ENCODE measurements around the gene CA10. TPM values are rescaled to one million over a fixed set of nuclear protein-coding genes. Genes with fewer than 3 reads are reported as not detected.

The CA10 gene
- total RNA-seq, 2 donors from 2014 or later = 0.22 to 0.37 TPM

GRCh38 chr17:52032454-52032853 lies 126.1 kb downstream of the CA10 start:
- H3K36me3 Mint-ChIP-seq (ENCODE audit: low read depth) = no peaks in the 10 kb centered on the region

GRCh38 chr17:52030052-52030451 lies 128.5 kb downstream of the CA10 start:
- 72 to 87% methylated on average over 3 of the region's 3 CpGs for WGBS, 2 experiments (ENCODE audit: insufficient coverage in 1 of 2, insufficient read length in 1 of 2)
- Mint-ChIP-seq H3K4me3 (no peak overlapping the region), H3K4me1 (peaks cover 29% of the 10 kb centered on the region), H3K27me3 (ENCODE audit: insufficient read depth) (peaks cover 5% of the 10 kb centered on the region), H3K9me3 (no peaks in the 10 kb centered on the region), H3K27ac (no peak overlapping the region), H3K36me3 (ENCODE audit: low read depth) (no peaks in the 10 kb centered on the region)
- no peak for TF ChIP-seq CTCF (conservative IDR thresholded peaks at IDR 0.05)
- Histone ChIP-seq H3K9me3 (ENCODE audit: control insufficient read depth, low read length) (peaks cover 10% of the 10 kb centered on the region), H3K27me3 (ENCODE audit: control insufficient read depth, insufficient read depth, low read length, poor library complexity, severe bottlenecking) (no peaks in the 10 kb centered on the region), H3K4me3 (ENCODE audit: low read length) (no peak overlapping the region), H3K27ac (ENCODE audit: low read depth, low read length) (no peak overlapping the region), H3K36me3 (ENCODE audit: control insufficient read depth, insufficient read depth, low read length) (no peaks in the 10 kb centered on the region), H3K4me1 (ENCODE audit: control insufficient read depth, insufficient read depth, low read length) (peaks cover 4% of the 10 kb centered on the region), H3K9ac (ENCODE audit: extremely low read depth, low read length, poor library complexity, severe bottlenecking) (no peak overlapping the region)
- DNase-seq = no peak

More at GRCh38 chr17:52032454-52032853, 126.1 kb downstream of the CA10 start:
- DNase-seq = no peak
- Histone ChIP-seq H3K36me3 (ENCODE audit: control insufficient read depth, insufficient read depth, low read length) (no peaks in the 10 kb centered on the region), H3K9me3 (ENCODE audit: control insufficient read depth, low read length) (peaks cover 5% of the 10 kb centered on the region), H3K4me1 (ENCODE audit: control insufficient read depth, insufficient read depth, low read length) (peaks cover 5% of the 10 kb centered on the region), H3K9ac (ENCODE audit: extremely low read depth, low read length, poor library complexity, severe bottlenecking) (no peak overlapping the region), H3K27ac (ENCODE audit: low read depth, low read length) (no peak overlapping the region), H3K27me3 (ENCODE audit: control insufficient read depth, insufficient read depth, low read length, poor library complexity, severe bottlenecking) (no peaks in the 10 kb centered on the region), H3K4me3 (ENCODE audit: low read length) (no peak overlapping the region)
- Mint-ChIP-seq H3K27me3 (ENCODE audit: insufficient read depth) (peaks cover 5% of the 10 kb centered on the region), H3K27ac (no peak overlapping the region), H3K4me3 (no peak overlapping the region), H3K9me3 (no peaks in the 10 kb centered on the region), H3K4me1 (peaks cover 29% of the 10 kb centered on the region)
- WGBS, 2 experiments (ENCODE audit: insufficient coverage in 1 of 2, insufficient read length in 1 of 2) = 74 to 80% methylated on average over 1 to 3 of the region's 3 CpGs
- no peak for TF ChIP-seq CTCF (conservative IDR thresholded peaks at IDR 0.05)

GRCh38 chr17:52027620-52028295 lies 130.8 kb downstream of the CA10 start:
- no peaks in the 10 kb centered on the region for H3K27me3 ChIP-seq (ENCODE audit: control insufficient read depth, insufficient read depth, low read length, poor library complexity, severe bottlenecking)
- Mint-ChIP-seq H3K27ac (no peak overlapping the region), H3K27me3 (ENCODE audit: insufficient read depth) (peaks cover 5% of the 10 kb centered on the region), H3K9me3 (no peaks in the 10 kb centered on the region), H3K4me1 (peaks cover 20% of the 10 kb centered on the region), H3K36me3 (ENCODE audit: low read depth) (no peaks in the 10 kb centered on the region), H3K4me3 (no peak overlapping the region)
- no peak for DNase-seq
- H3K4me1 ChIP-seq (ENCODE audit: control insufficient read depth, insufficient read depth, low read length) = peaks cover 3% of the 10 kb centered on the region
- no peak overlapping the region for H3K27ac ChIP-seq (ENCODE audit: low read depth, low read length)
- H3K4me3 ChIP-seq (ENCODE audit: low read length) = no peak overlapping the region
- no peak for TF ChIP-seq CTCF (conservative IDR thresholded peaks at IDR 0.05)
- H3K9me3 ChIP-seq (ENCODE audit: control insufficient read depth, low read length) = peaks cover 10% of the 10 kb centered on the region
- H3K36me3 ChIP-seq (ENCODE audit: control insufficient read depth, insufficient read depth, low read length) = no peaks in the 10 kb centered on the region
- no peak overlapping the region for H3K9ac ChIP-seq (ENCODE audit: extremely low read depth, low read length, poor library complexity, severe bottlenecking)
